GM18519 (cell line): ENCODE data around the gene AKR1C4.
"Not testable (repeated sequence)": the region's sequence is repeated elsewhere in the genome, so short reads cannot be mapped to it uniquely, and the experiment has no call there.

Experiments
- ATAC-seq: cut with Tn5 transposase; IDR thresholded peaks from one replicate; pipeline ENCODE4 v1.9.1; 2021; ENCODE audit warnings: mild to moderate bottlenecking, moderate library complexity; ENCODE audit not compliant: unreplicated experiment, low FRiP score

Gene AKR1C4

GRCh38 chr10:5196702-5197113, at the start of gene AKR1C4:
Gene AKR1C4 (plus strand): TSS chr10:5196837. CDS start chr10:5196868, 31 bp downstream.
- no peak for ATAC-seq

GRCh38 chr10:5146920-5147254, 49.8 kb upstream of the AKR1C4 start:
- no peak for ATAC-seq

- ATAC-seq: no peak
These were observed 49.2 kb upstream of the AKR1C4 start for GRCh38 chr10:5147255-5147980.

- no peak for ATAC-seq
These were observed 48.5 kb upstream of the AKR1C4 start for GRCh38 chr10:5147981-5148677.

GRCh38 chr10:5148678-5149032, 48.0 kb upstream of the AKR1C4 start:
- no peak for ATAC-seq

- ATAC-seq: no peak
These were observed 45.6 kb upstream of the AKR1C4 start for GRCh38 chr10:5151076-5151475.

GRCh38 chr10:5155951-5156350, 40.7 kb upstream of the AKR1C4 start:
- no peak for ATAC-seq

GRCh38 chr10:5157501-5157900, 39.1 kb upstream of the AKR1C4 start:
- ATAC-seq: no peak

GRCh38 chr10:5159126-5159525, 37.5 kb upstream of the AKR1C4 start:
- no peak for ATAC-seq

GRCh38 chr10:5163487-5163886, 33.1 kb upstream of the AKR1C4 start:
- no peak for ATAC-seq

- no peak for ATAC-seq
These were observed 30.9 kb upstream of the AKR1C4 start for GRCh38 chr10:5165738-5166137.

- no peak for ATAC-seq
These were observed 27.7 kb upstream of the AKR1C4 start for GRCh38 chr10:5168897-5169420.

- not testable (repeated sequence) for ATAC-seq
These were observed 21.1 kb upstream of the AKR1C4 start for GRCh38 chr10:5175581-5175980.

GRCh38 chr10:5180503-5180902, 16.1 kb upstream of the AKR1C4 start:
- ATAC-seq: not testable (repeated sequence)

- ATAC-seq: no peak
These were observed 12.7 kb upstream of the AKR1C4 start for GRCh38 chr10:5183923-5184322.

- no peak for ATAC-seq
These were observed 11.5 kb upstream of the AKR1C4 start, which contains the start of gene AKR1C8 for GRCh38 chr10:5184987-5185775. Gene AKR1C8 (minus strand): TSS chr10:5185150. CDS start chr10:5185104, 46 bp downstream.

GRCh38 chr10:5187867-5188266, 8.8 kb upstream of the AKR1C4 start:
- ATAC-seq: no peak

GRCh38 chr10:5188358-5188757, 8.3 kb upstream of the AKR1C4 start:
- ATAC-seq: no peak

- no peak for ATAC-seq
These were observed 2.2 kb upstream of the AKR1C4 start for GRCh38 chr10:5194431-5194830.

- no peak for ATAC-seq
These were observed 786 bp upstream of the AKR1C4 start for GRCh38 chr10:5195727-5196374.

GRCh38 chr10:5198386-5198785, 1.7 kb downstream of the AKR1C4 start:
- ATAC-seq: no peak
